SK-N-DZ (cell line): ENCODE measurements around the gene MUL1.

Experiments
- DNase-seq: peaks from one replicate; pipeline ENCODE4 v3.0.0-alpha.2; 2015; ENCODE audit warnings: low spot score

MUL1 gene

DNA sequence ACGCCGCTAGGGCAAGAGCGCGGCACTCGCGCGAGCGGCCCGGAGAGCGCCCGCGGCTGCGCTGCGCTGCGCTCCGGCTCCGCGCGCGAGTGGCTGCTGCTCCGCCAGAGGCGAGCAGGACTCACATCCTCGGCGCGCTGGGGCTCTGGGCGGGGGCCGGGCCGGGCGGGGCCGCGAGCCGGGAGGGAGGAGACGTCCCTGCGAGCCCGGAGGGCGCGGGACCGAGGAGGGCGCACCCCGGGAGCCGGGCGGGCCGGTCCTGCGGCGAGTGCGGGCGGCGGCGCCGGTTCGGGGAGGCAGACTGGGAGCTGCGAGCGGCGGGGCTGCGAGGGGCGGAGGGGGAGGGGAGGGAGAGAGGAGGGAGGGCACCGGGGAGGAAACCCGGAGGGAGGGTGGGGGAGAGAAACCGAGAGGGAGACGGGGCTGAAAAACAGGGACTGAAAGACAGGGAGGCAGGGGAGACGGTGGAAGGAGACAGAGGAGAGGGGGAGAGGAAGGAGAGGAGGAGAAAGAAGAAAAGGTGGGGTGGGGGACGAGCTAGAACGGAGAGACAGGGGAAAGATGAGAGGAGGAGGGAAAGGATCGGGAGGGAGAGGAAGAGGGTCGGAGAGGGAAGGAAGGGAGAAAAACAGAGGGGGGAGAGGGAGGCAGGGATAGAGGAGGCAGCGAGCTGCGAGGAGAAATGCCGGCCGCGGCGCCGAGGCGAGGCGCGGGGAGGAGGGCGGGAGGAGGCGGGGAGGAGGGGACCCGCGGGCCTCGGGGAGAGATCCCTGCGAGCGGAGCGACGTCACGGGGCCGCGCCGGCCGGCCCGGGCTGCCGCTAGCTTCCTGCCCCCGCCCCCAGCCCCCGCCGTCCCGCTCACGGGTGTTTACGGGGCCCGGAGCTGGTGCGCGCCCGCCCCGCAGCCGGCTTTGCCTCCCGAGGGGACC is 22.2 kb downstream of the MUL1 start, which contains the start of gene CAMK2N1:
Gene CAMK2N1, minus strand, starts transcription at position 684 of the 930 bp plus-strand sequence. CDS start 831 bp downstream, outside the sequence.
- peak; percentile 42 for DNase-seq

- peak; percentile 37 for DNase-seq
Observed at GRCh38 chr1:20484519-20485462, 23.2 kb downstream of the MUL1 start.

GRCh38 chr1:20483833-20484518 is 24.0 kb downstream of the MUL1 start:
- DNase-seq: peak; percentile 72

DNA sequence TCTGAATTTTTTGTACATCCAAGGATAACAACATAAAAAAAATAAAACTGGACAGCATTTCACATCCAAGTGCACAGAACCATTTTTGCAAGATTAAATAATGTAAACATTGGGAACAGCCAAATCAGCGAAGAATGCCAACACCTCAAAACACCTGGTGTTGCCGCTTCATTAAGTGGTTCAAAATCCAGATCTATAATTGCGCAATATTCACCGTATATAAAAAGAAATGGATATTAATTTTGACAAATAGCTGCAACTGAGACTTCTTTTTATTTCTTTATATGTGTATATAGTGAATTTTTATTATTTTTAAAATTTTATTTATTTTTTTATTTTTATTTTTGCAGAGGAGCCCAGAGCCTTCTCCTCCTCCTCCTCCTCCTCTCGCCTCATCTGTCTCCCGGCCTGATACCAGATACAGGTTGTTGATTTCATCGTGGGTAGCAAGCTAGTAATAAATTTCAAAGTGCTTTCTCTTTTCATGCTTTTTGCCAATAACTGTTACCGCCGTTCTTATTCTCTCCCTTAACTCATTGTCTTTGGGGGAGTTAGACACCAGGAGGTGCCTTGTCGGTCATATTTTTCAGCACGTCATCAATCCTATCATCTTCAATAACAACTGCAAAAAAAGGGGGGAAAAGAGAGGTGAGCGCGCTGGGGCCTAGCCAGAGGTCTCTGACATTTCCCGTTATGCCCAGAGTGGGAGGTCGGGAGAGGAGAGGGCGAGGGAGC is 24.7 kb downstream of the MUL1 start:
- no peak for DNase-seq

- no peak for DNase-seq
Observed at GRCh38 chr1:20481643-20482498, 26.1 kb downstream of the MUL1 start.

DNA sequence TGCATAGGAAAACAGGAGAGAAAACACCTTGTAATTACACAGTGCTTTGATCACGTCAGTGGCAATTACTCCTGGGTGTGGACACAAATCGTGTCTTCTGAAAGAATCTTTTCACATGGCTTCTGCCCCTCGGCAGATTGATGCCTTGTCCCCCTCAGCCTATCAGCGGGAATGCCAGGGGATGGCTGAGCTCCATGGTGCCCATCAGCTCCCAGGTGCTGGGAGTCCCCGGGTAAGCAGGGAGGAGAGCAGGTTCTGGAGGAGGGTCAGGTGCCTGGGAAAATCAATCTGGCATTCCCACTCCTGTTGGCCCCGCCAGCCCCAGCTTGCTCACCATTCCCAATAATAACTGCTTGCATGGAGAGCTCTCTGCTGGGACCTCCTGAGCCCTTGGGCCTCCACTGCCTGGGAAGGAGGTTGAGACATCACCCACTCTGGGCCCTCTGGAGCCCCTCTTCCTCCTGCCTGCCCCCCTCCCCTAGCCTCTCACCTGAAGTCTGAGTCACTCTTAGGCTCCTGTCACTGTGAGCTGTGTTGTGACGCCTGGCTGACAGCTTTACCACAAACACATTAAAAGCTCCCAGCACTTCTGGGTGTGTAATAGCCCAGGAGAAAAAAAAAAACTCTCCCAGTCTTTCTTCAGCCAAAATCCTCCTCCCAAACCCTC is 26.9 kb downstream of the MUL1 start:
- no peak for DNase-seq

- no peak for DNase-seq
Observed at GRCh38 chr1:20480243-20480944, 27.6 kb downstream of the MUL1 start.

GRCh38 chr1:20479840-20480239 is 28.1 kb downstream of the MUL1 start:
- no peak for DNase-seq

DNA sequence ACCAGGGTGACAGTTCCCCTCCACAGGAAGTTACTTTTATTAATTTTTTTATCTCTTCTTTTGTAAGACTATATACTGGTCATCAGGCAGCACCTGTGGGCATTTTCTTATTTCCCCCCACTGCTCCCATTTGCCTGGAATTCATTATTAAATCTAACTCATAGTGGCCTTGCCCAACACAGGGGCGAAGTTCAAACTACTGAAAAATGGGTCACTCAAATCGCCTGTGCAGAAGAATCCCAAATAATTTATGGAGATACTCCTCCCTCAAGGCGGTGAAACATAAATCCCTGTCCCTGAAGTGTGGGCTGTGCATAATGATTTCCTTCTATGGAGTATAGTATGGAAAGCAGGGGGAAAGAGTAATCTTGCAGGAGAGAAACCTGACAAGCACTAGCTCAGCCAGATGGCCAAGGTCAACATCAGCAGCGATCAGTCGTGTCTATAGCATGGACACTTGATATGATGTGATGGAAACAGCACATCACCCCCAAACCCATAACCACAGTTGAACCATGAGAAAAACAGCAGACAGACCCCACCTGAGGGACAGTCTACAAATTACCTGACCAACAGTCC is 29.8 kb downstream of the MUL1 start:
- DNase-seq: no peak

DNA sequence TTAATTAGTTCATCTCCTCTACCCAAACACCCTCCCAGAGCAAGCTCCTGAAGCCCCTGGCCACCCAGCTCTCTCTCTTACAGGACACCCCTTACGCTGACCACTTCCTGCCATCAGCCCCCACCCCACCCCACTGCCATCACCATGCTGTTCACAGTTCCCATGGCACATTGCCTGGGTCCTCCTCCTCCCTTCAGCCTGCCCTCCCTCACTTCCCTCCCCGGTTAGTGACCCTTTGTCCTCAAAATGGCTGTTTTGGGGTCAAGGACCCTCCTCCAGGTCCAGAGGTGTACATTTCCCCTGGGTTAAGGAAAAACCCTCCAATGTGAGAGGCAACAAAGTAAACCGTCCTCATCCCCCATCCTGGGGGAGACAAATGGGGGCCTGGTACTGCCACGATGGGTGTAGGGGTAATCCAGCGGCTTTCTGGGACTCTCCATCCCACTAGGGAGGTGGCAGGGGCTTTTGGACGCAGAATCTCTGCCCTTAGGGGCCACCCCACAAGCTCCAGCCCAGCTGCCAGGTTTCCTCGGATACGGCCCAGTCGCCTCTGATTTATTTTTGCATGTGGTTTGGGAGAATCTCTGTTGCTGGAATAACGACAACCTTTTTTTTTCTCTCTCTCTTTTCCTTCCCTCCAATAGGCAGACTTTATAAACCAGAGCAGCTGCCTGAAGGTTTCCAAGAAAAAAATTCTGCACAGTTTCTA is 30.4 kb downstream of the MUL1 start:
- DNase-seq: no peak

GRCh38 chr1:20476265-20477038 is 31.5 kb downstream of the MUL1 start:
- peak; percentile 76 for DNase-seq

DNA sequence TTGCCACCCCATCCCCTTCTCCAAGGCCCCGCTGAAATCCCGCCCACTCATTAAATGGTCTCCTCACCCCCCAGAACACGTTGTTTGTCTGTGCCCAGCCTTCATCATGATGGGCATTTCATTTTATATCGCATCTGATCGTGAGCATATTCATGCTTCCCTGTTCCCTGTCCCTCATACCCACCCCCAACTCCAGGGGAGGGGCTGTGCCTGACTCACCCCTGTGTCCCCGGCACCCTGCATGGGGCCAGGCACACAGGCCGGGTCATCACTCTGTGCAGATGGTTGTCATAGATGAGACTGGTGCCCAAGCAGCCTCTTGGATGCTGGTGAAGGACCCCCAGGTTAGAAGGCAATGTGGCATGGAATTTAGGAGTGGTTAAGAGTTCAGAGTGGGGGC is 33.0 kb downstream of the MUL1 start:
- no peak for DNase-seq

GRCh38 chr1:20474333-20474975 is 33.5 kb downstream of the MUL1 start:
- no peak for DNase-seq

DNA sequence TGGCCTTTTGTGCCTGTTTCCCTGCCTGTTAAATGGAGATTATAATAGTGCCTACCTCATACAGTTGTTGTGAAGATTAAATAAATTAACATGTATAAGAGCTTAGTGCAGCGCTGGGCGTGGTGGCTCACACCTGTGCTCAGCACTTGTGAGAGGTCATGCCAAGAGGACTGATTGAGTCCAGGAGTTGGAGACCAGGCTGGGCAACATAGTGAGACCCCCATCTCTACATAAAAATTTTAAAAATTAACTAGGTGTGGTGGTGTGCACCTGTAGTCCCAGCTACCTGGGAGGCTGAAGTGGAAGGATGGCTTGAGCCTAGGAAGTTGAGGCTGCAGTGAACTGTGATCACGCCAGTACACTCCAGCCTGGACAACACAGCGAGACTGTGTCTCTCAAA is 34.1 kb downstream of the MUL1 start:
- DNase-seq: no peak

DNA sequence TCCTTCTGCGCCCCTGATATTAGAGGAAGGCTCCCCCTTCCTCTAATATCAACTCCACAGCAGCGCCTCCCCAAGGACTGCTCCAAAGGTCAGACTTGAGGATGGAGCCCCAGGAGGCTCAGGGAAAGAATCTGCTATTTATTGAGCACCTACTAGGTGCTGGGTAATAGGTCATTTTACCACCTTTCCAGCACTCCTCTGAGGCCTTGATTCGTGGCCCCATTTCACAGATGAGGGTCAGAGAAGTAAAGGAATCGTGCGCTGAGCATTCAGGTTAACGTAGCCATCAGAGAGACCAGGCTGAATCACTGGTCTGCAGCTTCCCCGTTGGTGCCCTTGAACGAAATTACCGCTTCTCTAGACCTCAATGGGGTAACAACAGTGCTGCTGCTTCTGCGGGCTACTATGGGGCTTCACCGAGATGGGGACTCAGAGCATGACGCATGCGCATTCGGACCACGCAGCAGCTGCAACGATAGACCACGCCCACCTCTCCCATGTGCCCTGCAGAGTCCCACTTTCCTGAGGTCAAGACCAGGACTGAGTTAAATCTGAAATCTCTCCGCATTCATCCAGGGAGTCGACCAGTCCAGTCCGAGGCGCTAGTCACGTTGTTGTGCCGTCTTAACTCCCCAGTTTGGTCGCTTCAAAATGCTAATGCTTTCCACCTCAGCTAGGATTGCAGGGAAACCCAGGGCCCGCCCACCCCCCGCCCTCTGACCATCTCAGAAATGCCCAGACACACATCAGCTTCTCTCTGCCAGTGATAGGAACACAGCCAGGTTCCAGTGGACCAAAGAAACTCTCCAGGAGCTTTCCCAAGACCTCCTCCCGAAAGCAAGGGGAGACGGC is 34.9 kb downstream of the MUL1 start:
- DNase-seq: peak; percentile 87
